Stimulated activated CD8-positive, alpha-beta memory T cell treated with anti-CD3 and anti-CD28 coated beads, Interleukin-15, amount 100 ng/mL, for 4 hours (primary cell): Measurements from ENCODE around the gene SNX20.

Experiments used
- DNase-seq, 2 donors: peaks; one replicate each; pipeline ENCODE4 v3.0.0-alpha.2; 2020; ENCODE audit warnings: low read depth in 2 of 2

The SNX20 gene

GRCh38 chr16:50636753-50637374 is 44.2 kb downstream of the SNX20 start:
- no peak for DNase-seq

GRCh38 chr16:50635505-50636392 is 45.4 kb downstream of the SNX20 start:
- no peak for DNase-seq

- no peak for DNase-seq
These were observed 46.2 kb downstream of the SNX20 start for GRCh38 chr16:50634947-50635346.

- DNase-seq = no peak
These were observed 47.0 kb downstream of the SNX20 start for GRCh38 chr16:50634090-50634489.

- DNase-seq = no peak
These were observed 47.9 kb downstream of the SNX20 start for GRCh38 chr16:50632927-50633800.

GRCh38 chr16:50631985-50632576 is 49.0 kb downstream of the SNX20 start:
- no peak for DNase-seq

GRCh38 chr16:50631249-50631984 is 49.7 kb downstream of the SNX20 start:
- DNase-seq = no peak

- DNase-seq = no peak
These were observed 50.6 kb downstream of the SNX20 start for GRCh38 chr16:50630394-50631020.

- no peak for DNase-seq
These were observed 51.8 kb downstream of the SNX20 start for GRCh38 chr16:50629334-50629733.

GRCh38 chr16:50628156-50628802 is 52.8 kb downstream of the SNX20 start:
- DNase-seq = no peak

GRCh38 chr16:50627419-50627818 is 53.7 kb downstream of the SNX20 start:
- no peak for DNase-seq

- no peak for DNase-seq
These were observed 54.2 kb downstream of the SNX20 start for GRCh38 chr16:50626868-50627267.

- no peak for DNase-seq
These were observed 55.7 kb downstream of the SNX20 start for GRCh38 chr16:50625374-50625773.

- DNase-seq = no peak
These were observed 56.6 kb downstream of the SNX20 start for GRCh38 chr16:50624449-50624970.

GRCh38 chr16:50622643-50623369 is 58.3 kb downstream of the SNX20 start:
- DNase-seq = no peak

- DNase-seq = no peak
These were observed 59.1 kb downstream of the SNX20 start for GRCh38 chr16:50622029-50622428.
